Activated CD8-positive, alpha-beta memory T cell treated with anti-CD3 and anti-CD28 coated beads for 36 hours (primary cell): Measurements from ENCODE around the gene OSBPL7. TPM values are rescaled to one million over a fixed set of nuclear protein-coding genes. Genes with fewer than 3 reads are reported as not detected.

ENCODE experiments used
- CTCF ChIA-PET: fragments of 350-600 bp; sonication (Branson Sonifier 250); formaldehyde crosslinking; loops from one replicate; lab custom pipeline; 2021; ENCODE audit warnings: antibody characterized with exemption; lab: Charles Lee
- POLR2A ChIA-PET: fragments of 350-600 bp; sonication (Branson Sonifier 250); formaldehyde crosslinking; loops from one replicate; lab custom pipeline; 2021; ENCODE audit warnings: antibody characterized with exemption; lab: Charles Lee
- total RNA-seq, 2 experiments: library from RNA; stranded (reverse); gene quantifications; one replicate each; pipeline ENCODE4 v1.2.3, GENCODE V29; 2021

The OSBPL7 gene
- total RNA-seq, 2 experiments from 2014 or later = 13.4 to 17.0 TPM

DNA sequence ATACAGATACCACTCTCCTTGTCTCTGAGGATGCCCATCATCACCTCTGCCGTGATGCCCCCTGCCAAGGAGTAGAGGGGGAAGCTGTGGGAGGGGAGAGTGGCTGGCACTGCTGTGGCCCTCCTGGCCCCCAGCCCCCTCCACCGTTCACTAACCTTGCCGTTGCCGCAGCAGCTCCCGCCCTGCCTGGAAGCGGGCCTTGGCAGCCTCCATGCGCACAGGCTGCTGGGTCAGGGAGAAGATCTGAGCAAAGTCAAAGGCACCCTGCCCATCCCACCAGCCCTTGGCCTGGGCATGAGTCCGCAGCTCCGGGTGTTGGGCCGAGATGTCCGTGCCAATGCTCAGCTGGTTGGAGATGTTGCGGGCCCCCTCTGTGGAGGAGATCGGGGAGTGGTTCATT, 17.0 kb upstream of the OSBPL7 start:
- CTCF ChIA-PET = interaction anchor here (0.8 to 28.0 kb wide), 2 partner anchors 51 to 102 kb away, joined by 3 to 379 read pairs; partner anchors contain the start of genes PNPO and SP2
- POLR2A ChIA-PET = no interaction called here

DNA sequence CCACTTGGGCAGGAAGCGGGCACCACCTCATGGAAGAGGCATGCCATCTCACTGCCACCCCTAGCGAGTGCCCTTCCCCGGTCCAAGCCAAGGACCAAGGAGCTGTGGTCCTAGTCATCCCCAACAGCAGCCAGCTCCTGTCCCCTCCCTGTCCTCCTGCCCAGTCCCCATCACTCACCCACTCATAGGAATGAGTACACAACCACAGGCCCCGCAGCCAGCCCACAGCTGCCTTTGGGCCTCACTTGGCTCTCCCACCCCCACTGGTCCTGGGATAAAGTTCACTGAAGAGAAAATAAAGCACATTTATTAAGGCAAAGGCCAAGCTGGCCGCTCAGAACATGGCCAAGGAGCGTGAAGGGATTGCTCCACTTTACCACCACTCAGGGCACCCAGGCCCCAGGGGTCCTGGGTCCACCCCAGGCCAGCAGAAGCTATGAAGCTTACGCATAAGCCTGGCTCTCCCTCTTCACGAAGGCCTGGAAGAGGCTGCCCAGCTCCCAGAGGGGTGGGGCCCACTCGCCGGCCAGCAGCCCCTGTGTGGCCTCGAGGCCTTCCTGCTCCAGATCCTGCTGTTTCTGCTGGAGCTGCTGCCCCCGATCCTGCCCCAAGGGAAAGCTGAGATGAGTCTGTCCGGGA, 15.9 kb upstream of the OSBPL7 start:
- ChIA-PET POLR2A (no interaction called here), CTCF (interaction anchor here (1.2 to 28.0 kb wide), 3 partner anchors 9 to 66 kb away, joined by 3 to 379 read pairs (median 3); partner anchors contain the start of gene SP2)

DNA sequence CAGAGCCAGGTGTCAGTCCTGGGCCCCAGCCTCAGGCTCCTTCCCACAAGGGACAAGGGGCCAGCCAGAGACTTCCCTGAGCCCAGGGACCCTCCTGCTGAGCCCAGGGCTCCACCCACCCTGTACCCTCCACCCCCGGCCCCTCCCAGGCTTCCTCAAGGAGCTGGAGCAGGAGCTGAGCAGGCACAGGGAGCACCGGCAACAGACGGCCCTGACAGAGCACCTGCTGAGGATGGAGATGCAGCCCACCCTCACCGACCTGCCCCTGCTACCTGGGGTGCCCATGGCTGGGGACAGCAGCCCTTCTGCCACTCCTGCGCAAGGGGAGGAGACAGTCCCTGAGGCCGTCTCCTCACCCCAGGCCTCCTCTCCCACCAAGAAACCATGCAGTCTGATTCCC, 15.0 kb upstream of the OSBPL7 start:
- ChIA-PET CTCF (interaction anchor here (1.2 to 28.0 kb wide), 3 partner anchors 8 to 53 kb away, joined by 3 to 379 read pairs (median 3); partner anchors contain the start of gene SP2), POLR2A (no interaction called here)

DNA sequence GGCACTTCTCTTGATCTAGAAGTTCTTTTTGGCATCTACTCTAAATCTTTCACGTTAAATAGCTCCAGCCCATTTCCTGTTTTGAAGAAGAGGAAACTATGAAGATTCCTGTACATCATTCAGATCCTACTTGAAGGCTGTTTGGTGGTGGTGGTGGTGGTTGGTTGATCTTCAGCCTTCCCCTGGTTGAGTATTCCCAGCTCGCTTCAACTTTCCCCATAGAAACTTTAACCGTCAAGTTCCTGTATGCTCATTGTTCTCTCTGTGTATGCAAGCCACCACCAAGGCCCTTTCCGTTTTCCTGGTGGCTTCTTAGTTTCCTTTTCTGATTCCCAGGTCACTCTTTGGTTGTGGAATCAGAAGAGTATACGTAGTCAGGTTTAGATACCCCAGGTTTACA, 13.2 kb upstream of the OSBPL7 start:
- CTCF ChIA-PET = interaction anchor here (28.0 kb wide), 1 partner anchor 55 kb away, joined by 379 read pairs; the partner anchor contains the start of gene SP2
- POLR2A ChIA-PET = no interaction called here

DNA sequence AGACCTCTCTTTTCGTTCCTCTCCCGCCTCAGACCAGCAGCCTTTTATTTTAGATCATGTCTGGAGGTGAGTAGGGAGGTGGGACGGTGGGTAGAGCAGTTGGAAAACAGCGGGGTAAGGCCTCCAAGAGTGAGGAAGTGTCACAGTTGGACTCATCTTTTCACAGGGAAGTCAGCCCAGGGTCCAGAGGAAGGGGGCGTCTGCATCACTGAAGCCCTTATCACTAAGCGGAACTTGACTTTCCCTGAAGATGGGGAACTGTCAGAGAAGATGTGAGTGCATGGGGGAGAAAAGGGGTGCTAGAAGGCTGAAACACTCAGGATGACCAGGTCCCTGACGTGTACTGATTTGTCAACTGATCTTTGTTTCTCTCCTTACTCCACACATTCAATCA, 10.3 kb upstream of the OSBPL7 start:
- ChIA-PET POLR2A (interaction anchor here (0.7 to 1.9 kb wide), 3 partner anchors 11 to 112 kb away, joined by 4 to 8 read pairs (median 5); partner anchors contain the start of genes OSBPL7 and SP2), CTCF (interaction anchor here (1.5 to 2.0 kb wide), 3 partner anchors 9 to 58 kb away, joined by 8 read pairs; partner anchors contain the start of genes OSBPL7 and SCRN2)

DNA sequence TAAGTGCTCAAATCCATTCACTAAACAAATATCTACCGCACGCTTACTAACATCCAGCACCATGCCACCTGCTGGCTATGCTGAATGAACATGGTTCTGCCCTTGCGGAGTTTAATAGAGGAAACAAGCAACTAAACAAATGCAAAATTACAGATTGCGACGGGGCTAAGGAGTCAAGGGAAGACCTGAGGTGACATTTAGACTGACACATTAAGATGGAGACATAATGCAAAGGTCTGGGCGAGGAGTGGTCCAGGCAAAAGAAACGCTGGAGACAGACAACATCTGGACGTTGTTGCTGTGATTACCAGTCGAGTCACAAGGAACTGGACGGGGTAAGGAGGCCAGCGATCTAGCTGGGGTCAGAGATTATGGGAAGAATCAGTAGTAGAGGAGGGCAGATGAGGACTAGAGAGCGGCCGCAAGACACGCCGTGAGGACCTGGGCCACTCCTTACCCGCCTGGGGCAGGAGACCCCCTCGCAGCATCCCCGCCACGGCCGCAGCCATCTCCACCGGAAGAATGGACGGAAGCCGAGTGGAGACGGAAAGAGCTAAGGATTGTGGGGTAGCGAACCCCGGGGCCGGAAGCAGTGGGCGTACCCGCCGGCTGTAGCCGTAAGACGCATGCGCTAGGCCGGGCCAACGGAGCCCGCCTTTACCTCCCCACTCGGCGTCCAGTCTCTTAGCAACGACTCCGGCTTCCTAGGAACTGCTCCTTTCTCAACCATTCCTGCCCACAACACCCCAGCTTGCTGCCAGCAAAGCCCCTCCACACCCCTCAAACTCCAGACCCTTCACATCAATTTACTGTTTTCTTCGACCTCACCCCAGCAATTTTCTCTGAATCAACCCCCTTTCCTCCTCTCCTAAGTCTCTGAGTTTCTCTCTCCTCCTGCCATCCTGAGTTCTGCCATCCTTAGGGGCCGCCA, 9.7 kb upstream of the OSBPL7 start, which contains the start of the genes LRRC46 and MRPL10:
Gene LRRC46, plus strand, starts transcription at position 668 of the 931 bp plus-strand sequence. CDS start 320 bp downstream, outside the sequence.
Gene MRPL10, minus strand, starts transcription at position 539 of the 931 bp plus-strand sequence. Its CDS starts 30 bp downstream, at position 509.
- ChIA-PET CTCF (interaction anchor here (1.5 to 2.0 kb wide), 4 partner anchors 10 to 62 kb away, joined by 3 to 8 read pairs (median 8); partner anchors contain the start of genes OSBPL7 and SCRN2), POLR2A (interaction anchor here (0.6 to 1.9 kb wide), 4 partner anchors 10 to 867 kb away, joined by 3 to 8 read pairs (median 4); partner anchors contain the start of genes OSBPL7 and SP2)

DNA sequence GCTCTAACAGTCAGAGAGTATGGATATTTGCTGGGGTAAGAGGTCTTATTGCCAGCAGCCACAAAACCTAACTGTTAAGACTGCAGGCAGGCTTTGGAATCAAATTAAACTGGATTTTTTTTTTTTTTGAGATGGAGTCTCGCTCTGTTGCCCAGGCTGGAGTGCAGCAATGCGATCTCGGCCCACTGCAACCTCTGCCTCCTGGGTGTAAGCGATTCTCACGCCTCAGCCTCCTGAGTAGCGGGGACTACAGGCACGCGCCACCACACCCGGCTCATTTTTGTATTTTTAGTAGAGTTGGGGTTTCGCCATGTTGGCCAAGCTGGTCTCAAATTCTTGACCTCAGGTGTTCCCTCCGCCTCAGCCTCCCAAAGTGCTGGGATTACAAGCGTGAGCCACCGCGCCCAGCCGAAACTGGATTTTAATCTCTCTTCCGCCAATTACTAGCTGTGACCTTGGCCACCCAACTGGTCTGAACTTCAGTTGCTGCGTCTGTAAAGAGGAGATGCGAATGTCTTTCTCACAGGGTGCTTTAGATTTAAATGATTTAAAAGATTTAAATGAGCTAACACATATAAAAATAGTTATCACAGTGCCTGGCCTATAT, 8.9 kb upstream of the OSBPL7 start:
- POLR2A ChIA-PET = interaction anchor here (1.6 to 1.9 kb wide), 2 partner anchors 9 to 65 kb away, joined by 5 to 8 read pairs; partner anchors contain the start of genes OSBPL7 and SP2
- CTCF ChIA-PET = interaction anchor here (1.5 kb wide), 3 partner anchors 9 to 62 kb away, joined by 3 to 8 read pairs (median 8); partner anchors contain the start of gene OSBPL7

DNA sequence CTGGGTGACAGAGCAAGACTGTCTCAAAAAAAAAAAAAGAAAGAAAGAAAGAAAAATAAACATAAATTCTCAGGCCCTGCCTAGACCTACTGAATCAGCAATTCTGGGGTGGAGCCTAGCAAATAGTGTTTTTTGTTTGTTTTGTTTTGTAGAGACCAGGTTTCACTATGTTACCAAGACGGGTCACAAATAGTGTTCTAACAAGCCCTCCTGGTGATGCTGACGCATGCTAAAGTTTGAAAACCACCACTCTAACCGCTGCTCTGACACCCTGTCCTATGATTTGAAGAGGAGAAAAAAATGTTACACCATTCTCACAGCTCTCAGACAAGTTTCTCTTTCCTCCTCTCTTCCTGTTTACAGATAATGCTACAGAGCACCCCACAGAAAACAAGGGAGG, 8.3 kb upstream of the OSBPL7 start:
- CTCF ChIA-PET = interaction anchor here (0.6 kb wide), 1 partner anchor 141 kb away, joined by 3 read pairs; the partner anchor contains the start of gene CDK5RAP3
- POLR2A ChIA-PET = interaction anchor here (0.8 to 1.9 kb wide), 2 partner anchors 8 to 66 kb away, joined by 4 to 8 read pairs; partner anchors contain the start of genes OSBPL7 and SP2

DNA sequence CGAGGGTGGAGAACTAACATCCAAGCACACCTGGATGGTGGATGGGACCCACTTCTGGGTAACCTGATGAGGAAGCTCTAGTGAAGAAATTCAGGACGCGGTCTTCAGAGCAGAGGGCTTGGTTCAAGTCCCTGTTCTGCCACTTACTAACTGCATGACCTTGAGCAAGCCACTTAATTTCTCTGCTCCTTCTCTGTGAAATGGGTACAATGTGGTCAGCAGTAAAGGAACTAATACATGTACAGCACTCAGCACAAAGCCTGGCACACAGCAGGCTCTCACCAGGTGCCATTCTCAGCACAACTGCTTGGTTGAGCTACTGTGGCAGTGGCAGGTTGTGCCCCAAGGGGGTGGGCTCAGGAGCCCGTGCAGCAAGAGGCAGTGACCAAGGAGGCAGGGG, 1.9 kb upstream of the OSBPL7 start:
- POLR2A ChIA-PET = no interaction called here
- CTCF ChIA-PET = no interaction called here

DNA sequence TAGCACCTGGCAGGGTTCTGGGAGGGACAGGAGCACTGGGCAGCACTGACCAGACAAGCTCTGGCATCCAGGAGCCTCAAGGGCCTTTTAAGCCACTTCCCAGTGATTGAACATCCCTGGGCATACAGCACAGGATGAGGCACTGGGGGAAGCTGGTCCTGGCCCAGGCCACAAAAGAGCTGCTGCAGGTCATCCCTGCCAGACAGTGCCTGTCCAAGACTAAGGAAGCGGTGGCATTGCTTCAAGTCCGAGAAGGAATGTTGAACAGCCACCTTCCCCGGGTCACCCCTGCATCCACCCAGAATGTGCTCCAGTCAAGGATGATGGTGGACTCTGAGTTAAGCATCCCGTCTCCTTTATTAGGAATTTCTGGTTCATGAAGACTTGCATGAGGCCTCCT, 1.2 kb upstream of the OSBPL7 start:
- CTCF ChIA-PET = interaction anchor here (0.8 to 2.6 kb wide), 4 partner anchors 13 to 557 kb away, joined by 3 to 11 read pairs (median 3); partner anchors contain the start of gene CDK5RAP3
- POLR2A ChIA-PET = no interaction called here

DNA sequence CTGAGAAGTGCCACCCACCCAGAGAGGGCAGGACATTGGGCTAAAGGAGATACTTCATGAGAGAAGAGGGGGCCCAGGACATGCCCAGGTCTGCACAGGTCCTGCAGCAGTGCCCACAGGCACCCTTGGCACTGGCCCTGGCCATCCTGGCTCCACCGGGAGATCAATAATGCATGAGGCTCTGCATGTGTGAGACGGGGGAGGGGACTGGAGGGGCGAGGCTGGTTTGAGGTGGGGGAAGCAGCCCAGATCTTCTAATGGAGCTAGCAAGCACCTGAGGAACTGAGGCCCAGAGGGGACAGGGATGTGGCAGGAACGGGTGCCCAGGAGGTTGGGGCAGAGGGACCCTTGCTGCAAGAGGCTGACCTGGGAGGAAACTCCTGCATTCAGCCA, 567 bp downstream of the OSBPL7 start:
- ChIA-PET POLR2A (interaction anchor here (1.0 to 1.6 kb wide), 2 partner anchors 10 to 31 kb away, joined by 3 to 8 read pairs; partner anchors contain the start of genes LRRC46 and MRPL10), CTCF (interaction anchor here (0.7 to 2.6 kb wide), 6 partner anchors 10 to 75 kb away, joined by 3 to 11 read pairs (median 4); partner anchors contain the start of genes LRRC46, MRPL10 and SP2)

DNA sequence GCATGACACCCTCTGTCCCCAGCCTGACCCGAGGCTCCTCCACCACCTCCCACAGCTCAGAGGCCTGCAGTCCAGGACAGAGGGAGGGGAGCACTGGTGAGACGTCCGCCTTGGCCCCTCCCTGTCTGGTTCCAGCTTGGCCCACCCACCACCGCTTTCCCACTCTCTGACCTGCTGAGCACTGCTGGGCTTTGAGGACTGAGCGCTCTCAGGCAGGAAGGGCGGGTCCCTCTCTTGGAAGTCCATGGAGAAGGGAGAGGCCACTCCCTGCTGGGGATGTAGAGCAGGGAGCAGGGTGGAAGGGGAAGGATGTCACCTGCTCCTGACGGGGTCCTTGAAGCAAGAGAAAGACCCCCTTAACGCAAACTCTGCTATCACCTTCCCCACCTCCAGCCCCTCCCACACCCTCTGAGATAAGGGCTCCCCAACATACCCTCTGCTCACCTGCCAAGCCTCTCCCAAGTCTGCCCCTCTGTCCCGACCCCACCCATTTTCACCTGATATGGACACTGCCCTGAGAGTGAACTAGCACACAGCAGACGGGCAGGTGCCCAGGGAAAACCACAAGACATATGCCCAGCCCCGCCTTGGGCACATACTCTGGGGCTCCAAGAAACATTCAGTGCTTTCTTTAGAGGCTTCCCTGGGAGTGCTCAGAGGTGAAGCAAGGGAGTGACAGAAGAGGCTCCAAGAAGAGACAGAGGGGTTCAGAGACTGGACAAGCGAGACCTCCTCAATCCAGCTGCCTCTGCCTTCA, 1.4 kb downstream of the OSBPL7 start:
- ChIA-PET POLR2A (no interaction called here), CTCF (no interaction called here)

DNA sequence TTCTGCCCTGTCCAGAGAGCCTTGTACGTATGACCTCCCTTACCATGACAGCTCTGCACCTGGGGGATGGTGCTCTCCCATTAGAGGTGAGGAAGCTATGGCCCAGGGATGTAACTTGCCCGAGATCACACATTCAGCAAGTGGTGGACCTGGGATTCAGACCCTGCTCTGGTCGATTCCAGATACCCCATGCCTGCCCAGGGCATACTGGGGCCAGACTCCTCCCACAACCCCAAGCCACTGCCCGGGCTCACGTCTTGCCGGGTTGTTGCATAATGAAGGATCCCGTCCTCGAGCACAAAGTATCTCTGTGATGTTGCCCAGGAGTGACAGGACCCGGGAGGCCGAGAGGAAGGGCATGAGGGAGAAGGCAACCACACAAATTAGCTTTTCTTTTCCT, 2.1 kb downstream of the OSBPL7 start:
- ChIA-PET POLR2A (interaction anchor here (0.6 kb wide), 1 partner anchor 164 kb away, joined by 3 read pairs; no protein-coding TSS in a partner anchor), CTCF (interaction anchor here (0.6 kb wide), 1 partner anchor 9 kb away, joined by 3 read pairs; no protein-coding TSS in a partner anchor)

DNA sequence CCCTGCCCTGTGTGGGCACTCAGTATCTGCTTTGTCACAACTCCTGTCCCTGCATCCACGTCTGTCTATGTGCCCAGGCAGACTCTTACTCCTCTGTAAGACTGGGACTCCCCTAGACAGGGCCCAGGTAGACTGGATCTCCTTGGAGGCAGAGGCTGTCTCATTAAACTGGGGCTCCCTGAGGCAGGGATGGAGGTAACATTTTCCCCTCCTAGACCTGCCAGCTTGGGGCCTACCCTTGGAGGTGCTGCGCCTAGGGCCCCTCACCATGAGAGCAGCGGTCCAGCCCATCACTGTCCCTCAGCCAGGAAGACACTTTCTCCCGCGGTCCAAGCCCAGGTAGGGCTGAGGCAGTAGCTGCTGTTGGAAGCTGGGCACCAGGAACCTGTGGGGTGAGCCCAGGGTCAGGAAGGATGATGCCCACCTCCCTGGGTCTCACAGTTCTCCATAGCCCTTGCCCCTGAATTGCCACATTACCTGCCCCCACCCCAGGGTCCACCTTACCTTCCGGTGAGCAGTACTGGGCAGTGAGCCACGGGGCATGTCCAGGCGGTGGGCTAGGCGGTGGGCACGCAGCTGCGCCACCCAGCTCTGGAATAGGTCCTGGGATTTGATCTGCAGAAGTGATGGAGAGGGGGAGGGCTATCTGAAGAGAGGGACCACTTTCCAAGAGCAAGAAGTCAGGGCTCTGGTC, 3.4 kb downstream of the OSBPL7 start:
- ChIA-PET CTCF (interaction anchor here (1.0 kb wide), 1 partner anchor 28 kb away, joined by 3 read pairs; no protein-coding TSS in a partner anchor), POLR2A (no interaction called here)

DNA sequence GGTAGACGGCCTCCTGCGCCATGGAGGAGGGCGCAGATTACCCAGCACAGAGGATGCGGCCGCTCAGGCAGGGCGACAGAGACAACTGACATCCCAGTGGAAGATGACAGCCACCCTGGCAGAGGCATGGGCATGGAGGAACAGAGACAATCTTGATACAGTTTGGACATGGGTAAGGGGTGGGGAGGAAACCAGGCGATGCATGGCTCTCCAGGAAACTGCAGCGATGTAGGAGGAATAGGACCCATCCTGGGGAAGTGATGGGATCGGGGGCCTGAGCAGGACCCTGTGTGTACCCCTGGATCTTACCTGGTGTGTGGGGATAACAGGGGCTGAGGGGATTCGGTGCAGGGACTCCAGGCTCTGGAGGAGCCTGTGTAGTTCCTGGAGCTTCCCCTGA, 4.6 kb downstream of the OSBPL7 start:
- ChIA-PET CTCF (interaction anchor here (0.5 to 0.8 kb wide), 2 partner anchors 33 to 48 kb away, joined by 3 to 4 read pairs; no protein-coding TSS in a partner anchor), POLR2A (no interaction called here)

DNA sequence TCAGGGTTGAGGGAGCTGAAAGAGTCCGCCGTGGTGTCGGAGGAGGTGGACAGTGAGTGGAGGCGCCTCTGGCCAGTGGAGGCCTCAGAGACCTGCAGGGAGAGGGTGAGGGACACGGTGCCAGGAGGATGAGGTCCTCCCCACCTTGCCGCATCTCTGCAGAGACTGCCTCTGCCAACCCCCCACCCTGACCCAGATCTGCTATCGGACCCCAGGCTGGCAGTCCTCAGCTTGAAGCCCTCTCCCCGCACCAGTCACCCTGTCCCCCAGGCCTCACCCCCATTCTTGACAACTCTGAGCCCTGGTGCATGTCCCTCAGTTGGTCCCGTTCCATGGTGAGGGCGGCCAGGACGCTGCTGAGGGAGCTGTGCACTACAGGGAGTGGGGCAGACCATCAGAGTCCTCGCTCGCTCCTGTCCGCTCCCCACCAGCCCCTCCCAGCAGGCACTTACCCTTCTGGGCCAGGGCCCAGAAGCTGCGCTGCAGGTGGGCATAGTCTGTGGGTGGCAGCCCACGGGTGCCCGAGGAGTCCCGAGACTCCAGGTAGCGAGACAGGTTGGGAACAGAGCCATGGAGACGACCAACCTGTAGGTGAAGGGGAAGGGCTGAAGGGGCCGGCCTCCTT, 5.4 kb downstream of the OSBPL7 start:
- ChIA-PET CTCF (interaction anchor here (0.8 kb wide), 1 partner anchor 47 kb away, joined by 3 read pairs; no protein-coding TSS in a partner anchor), POLR2A (no interaction called here)
